HG03025 (cell line): ENCODE results near the gene EDEM3.
"Not testable (repeated sequence)": the region's sequence is repeated elsewhere in the genome, so short reads cannot be mapped to it uniquely, and the experiment has no call there.

ENCODE experiments used
- ATAC-seq: cut with Tn5 transposase; IDR thresholded peaks from one replicate; pipeline ENCODE4 v1.9.1; 2021; ENCODE audit warnings: mild to moderate bottlenecking, moderate library complexity; ENCODE audit not compliant: unreplicated experiment, low FRiP score

The EDEM3 gene

GRCh38 chr1:184754476-184755225, at the start of gene EDEM3:
Gene EDEM3 (minus strand): TSS chr1:184754858. CDS start chr1:184754646, 212 bp downstream.
- peak; percentile 94 for ATAC-seq

- no peak for ATAC-seq
Measured at GRCh38 chr1:184804220-184804619, 49.6 kb upstream of the EDEM3 start.

GRCh38 chr1:184803180-184803492, 48.5 kb upstream of the EDEM3 start:
- no peak for ATAC-seq

- no peak for ATAC-seq
Measured at GRCh38 chr1:184802354-184803179, 47.9 kb upstream of the EDEM3 start.

- ATAC-seq, result no peak
Measured at GRCh38 chr1:184801503-184801902, 46.8 kb upstream of the EDEM3 start.

GRCh38 chr1:184800876-184801275, 46.2 kb upstream of the EDEM3 start:
- no peak for ATAC-seq

- ATAC-seq, result no peak
Measured at GRCh38 chr1:184793967-184794366, 39.3 kb upstream of the EDEM3 start.

GRCh38 chr1:184792450-184792969, 37.9 kb upstream of the EDEM3 start:
- ATAC-seq, result no peak

- ATAC-seq, result no peak
Measured at GRCh38 chr1:184791550-184791900, 36.9 kb upstream of the EDEM3 start.

- no peak for ATAC-seq
Measured at GRCh38 chr1:184790642-184791549, 36.2 kb upstream of the EDEM3 start.

GRCh38 chr1:184789884-184790283, 35.2 kb upstream of the EDEM3 start:
- ATAC-seq, result no peak

- ATAC-seq, result no peak
Measured at GRCh38 chr1:184788970-184789369, 34.3 kb upstream of the EDEM3 start.

GRCh38 chr1:184785529-184785928, 30.9 kb upstream of the EDEM3 start:
- ATAC-seq, result no peak

- not testable (repeated sequence) for ATAC-seq
Measured at GRCh38 chr1:184783723-184784122, 29.1 kb upstream of the EDEM3 start.

- ATAC-seq, result no peak
Measured at GRCh38 chr1:184781941-184782340, 27.3 kb upstream of the EDEM3 start.

GRCh38 chr1:184775885-184776284, 21.2 kb upstream of the EDEM3 start:
- no peak for ATAC-seq

- no peak for ATAC-seq
Measured at GRCh38 chr1:184775329-184775728, 20.7 kb upstream of the EDEM3 start.

GRCh38 chr1:184773762-184774320, 19.2 kb upstream of the EDEM3 start:
- ATAC-seq, result no peak

- ATAC-seq, result no peak
Measured at GRCh38 chr1:184771190-184771691, 16.6 kb upstream of the EDEM3 start.
